ENCODE data around the gene FLNA.
A peak's percentile ranks its signal among the peaks of the same experiment; 100 is the strongest.

- TF ChIP-seq, protein P1, sequence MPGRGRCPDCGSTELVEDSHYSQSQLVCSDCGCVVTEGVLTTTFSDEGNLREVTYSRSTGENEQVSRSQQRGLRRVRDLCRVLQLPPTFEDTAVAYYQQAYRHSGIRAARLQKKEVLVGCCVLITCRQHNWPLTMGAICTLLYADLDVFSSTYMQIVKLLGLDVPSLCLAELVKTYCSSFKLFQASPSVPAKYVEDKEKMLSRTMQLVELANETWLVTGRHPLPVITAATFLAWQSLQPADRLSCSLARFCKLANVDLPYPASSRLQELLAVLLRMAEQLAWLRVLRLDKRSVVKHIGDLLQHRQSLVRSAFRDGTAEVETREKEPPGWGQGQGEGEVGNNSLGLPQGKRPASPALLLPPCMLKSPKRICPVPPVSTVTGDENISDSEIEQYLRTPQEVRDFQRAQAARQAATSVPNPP (CRISPR knock-in tag; IDR thresholded peaks at IDR 0.05): no peak
- TF ChIP-seq EP300 (IDR thresholded peaks at IDR 0.05; ENCODE audit: low read depth in 2 of 2, low read length in 2 of 2) (no peak), EP300 (CRISPR knock-in tag; IDR thresholded peaks at IDR 0.05; ENCODE audit: borderline replicate concordance) (no peak), CHD2 (IDR thresholded peaks at IDR 0.05; ENCODE audit: low read depth, low read length) (no peak), TARDBP (CRISPR knock-in tag; IDR thresholded peaks at IDR 0.05) (peak; percentile 23; the same call in 1 of the 2 replicates), TAF1 (CRISPR knock-in tag; IDR thresholded peaks at IDR 0.05) (no peak)
- TF ChIP-seq, protein P2, sequence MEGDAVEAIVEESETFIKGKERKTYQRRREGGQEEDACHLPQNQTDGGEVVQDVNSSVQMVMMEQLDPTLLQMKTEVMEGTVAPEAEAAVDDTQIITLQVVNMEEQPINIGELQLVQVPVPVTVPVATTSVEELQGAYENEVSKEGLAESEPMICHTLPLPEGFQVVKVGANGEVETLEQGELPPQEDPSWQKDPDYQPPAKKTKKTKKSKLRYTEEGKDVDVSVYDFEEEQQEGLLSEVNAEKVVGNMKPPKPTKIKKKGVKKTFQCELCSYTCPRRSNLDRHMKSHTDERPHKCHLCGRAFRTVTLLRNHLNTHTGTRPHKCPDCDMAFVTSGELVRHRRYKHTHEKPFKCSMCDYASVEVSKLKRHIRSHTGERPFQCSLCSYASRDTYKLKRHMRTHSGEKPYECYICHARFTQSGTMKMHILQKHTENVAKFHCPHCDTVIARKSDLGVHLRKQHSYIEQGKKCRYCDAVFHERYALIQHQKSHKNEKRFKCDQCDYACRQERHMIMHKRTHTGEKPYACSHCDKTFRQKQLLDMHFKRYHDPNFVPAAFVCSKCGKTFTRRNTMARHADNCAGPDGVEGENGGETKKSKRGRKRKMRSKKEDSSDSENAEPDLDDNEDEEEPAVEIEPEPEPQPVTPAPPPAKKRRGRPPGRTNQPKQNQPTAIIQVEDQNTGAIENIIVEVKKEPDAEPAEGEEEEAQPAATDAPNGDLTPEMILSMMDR (CRISPR knock-in tag; IDR thresholded peaks at IDR 0.05): no peak
- TF ChIP-seq, protein P3, sequence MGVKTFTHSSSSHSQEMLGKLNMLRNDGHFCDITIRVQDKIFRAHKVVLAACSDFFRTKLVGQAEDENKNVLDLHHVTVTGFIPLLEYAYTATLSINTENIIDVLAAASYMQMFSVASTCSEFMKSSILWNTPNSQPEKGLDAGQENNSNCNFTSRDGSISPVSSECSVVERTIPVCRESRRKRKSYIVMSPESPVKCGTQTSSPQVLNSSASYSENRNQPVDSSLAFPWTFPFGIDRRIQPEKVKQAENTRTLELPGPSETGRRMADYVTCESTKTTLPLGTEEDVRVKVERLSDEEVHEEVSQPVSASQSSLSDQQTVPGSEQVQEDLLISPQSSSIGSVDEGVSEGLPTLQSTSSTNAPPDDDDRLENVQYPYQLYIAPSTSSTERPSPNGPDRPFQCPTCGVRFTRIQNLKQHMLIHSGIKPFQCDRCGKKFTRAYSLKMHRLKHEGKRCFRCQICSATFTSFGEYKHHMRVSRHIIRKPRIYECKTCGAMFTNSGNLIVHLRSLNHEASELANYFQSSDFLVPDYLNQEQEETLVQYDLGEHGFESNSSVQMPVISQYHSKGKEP (CRISPR knock-in tag; IDR thresholded peaks at IDR 0.05): no peak
- TF ChIP-seq, protein P4, sequence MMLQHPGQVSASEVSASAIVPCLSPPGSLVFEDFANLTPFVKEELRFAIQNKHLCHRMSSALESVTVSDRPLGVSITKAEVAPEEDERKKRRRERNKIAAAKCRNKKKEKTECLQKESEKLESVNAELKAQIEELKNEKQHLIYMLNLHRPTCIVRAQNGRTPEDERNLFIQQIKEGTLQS (CRISPR knock-in tag; IDR thresholded peaks at IDR 0.05): no peak
Observed at GRCh38 chrX:154358829-154359228, 15.6 kb downstream of the FLNA start.

Data from HepG2 (cell line).